Measurements from ENCODE around the gene BRPF1. TPM values are rescaled to one million over a fixed set of nuclear protein-coding genes. Genes with fewer than 3 reads are reported as not detected.

Gene BRPF1
- polyA plus RNA-seq, 1 of the 3 experiments (the other 2 are of a cell fraction) = 13.0 TPM

- H3F3A ChIP-seq (replicated peaks; ENCODE audit: insufficient read depth) = peaks cover 14% of the 10 kb centered on the region
- H3K9me2 ChIP-seq = no peaks in the 10 kb centered on the region
- 78% methylated on average over 10 of the region's 10 CpGs for WGBS (ENCODE audit: low lambda C conversion rate)
- H4K20me1 ChIP-seq (ENCODE audit: insufficient read depth) = peaks cover 22% of the 10 kb centered on the region
- DNase-seq = no peak
- H3K4me2 ChIP-seq = peak overlapping the region; percentile 79; the same call in 1 of the 2 replicates
- no peak overlapping the region for H3K4me3 ChIP-seq (ENCODE audit: low read depth in 2 of 2, low read length in 1 of 2)
- TF ChIP-seq RXRA (IDR thresholded peaks at IDR 0.05; ENCODE audit: borderline replicate concordance, low read depth) (no peak), MXI1 (IDR thresholded peaks at IDR 0.05; ENCODE audit: low read depth, low read length) (no peak), FOXJ3 (CRISPR knock-in tag; IDR thresholded peaks at IDR 0.05) (no peak), RFX5 (IDR thresholded peaks at IDR 0.05; ENCODE audit: low read length) (no peak), FOXM1 (IDR thresholded peaks at IDR 0.05; ENCODE audit: low read depth) (no peak), RCOR1 (IDR thresholded peaks at IDR 0.05; ENCODE audit: low read length) (no peak), CTCF (IDR thresholded peaks at IDR 0.05) (no peak), NRF1 (IDR thresholded peaks at IDR 0.05; ENCODE audit: low read depth, low read length) (no peak), NFIC (IDR thresholded peaks at IDR 0.05; ENCODE audit: borderline replicate concordance) (no peak), SMC3 (IDR thresholded peaks at IDR 0.05; ENCODE audit: low read depth, low read length) (no peak), IRF3 (IDR thresholded peaks at IDR 0.05; ENCODE audit: low read depth, low read length) (no peak), FOSL2 (IDR thresholded peaks at IDR 0.05; ENCODE audit: borderline replicate concordance, low read depth) (no peak), MEF2A (IDR thresholded peaks at IDR 0.05; ENCODE audit: borderline replicate concordance, low read depth) (no peak)
- TF ChIP-seq, protein P1, sequence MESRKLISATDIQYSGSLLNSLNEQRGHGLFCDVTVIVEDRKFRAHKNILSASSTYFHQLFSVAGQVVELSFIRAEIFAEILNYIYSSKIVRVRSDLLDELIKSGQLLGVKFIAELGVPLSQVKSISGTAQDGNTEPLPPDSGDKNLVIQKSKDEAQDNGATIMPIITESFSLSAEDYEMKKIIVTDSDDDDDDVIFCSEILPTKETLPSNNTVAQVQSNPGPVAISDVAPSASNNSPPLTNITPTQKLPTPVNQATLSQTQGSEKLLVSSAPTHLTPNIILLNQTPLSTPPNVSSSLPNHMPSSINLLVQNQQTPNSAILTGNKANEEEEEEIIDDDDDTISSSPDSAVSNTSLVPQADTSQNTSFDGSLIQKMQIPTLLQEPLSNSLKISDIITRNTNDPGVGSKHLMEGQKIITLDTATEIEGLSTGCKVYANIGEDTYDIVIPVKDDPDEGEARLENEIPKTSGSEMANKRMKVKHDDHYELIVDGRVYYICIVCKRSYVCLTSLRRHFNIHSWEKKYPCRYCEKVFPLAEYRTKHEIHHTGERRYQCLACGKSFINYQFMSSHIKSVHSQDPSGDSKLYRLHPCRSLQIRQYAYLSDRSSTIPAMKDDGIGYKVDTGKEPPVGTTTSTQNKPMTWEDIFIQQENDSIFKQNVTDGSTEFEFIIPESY (IDR thresholded peaks at IDR 0.05; ENCODE audit: borderline replicate concordance, low read depth) = no peak
- TF ChIP-seq, protein P2, sequence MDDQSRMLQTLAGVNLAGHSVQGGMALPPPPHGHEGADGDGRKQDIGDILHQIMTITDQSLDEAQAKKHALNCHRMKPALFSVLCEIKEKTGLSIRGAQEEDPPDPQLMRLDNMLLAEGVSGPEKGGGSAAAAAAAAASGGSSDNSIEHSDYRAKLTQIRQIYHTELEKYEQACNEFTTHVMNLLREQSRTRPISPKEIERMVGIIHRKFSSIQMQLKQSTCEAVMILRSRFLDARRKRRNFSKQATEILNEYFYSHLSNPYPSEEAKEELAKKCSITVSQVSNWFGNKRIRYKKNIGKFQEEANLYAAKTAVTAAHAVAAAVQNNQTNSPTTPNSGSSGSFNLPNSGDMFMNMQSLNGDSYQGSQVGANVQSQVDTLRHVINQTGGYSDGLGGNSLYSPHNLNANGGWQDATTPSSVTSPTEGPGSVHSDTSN (IDR thresholded peaks at IDR 0.05) = no peak
- ChIA-PET POLR2A (no interaction called here), CTCF (interaction anchor here (1.3 to 2.6 kb wide), 2 partner anchors 20 to 226 kb away, joined by 4 to 10 read pairs; no protein-coding TSS in a partner anchor)
- H3K36me3 ChIP-seq (replicated peaks in 1 of 2; ENCODE audit: control insufficient read depth in 1 of 2, insufficient read depth in 2 of 2, low read length in 1 of 2) = peaks cover 0 to 5% of the 10 kb centered on the region in 2 experiments
- no peaks in the 10 kb centered on the region for H3K27me3 ChIP-seq (ENCODE audit: insufficient read depth)
- no peak overlapping the region for H2AFZ ChIP-seq (ENCODE audit: low read depth)
- no peak overlapping the region for H3K27ac ChIP-seq (ENCODE audit: low read depth in 2 of 2, low read length in 1 of 2)
- H3K9me3 ChIP-seq = no peaks in the 10 kb centered on the region
- peaks cover 5 to 14% of the 10 kb centered on the region in 2 experiments; a peak in 1 of 4 replicates for H3K4me1 ChIP-seq (ENCODE audit: control insufficient read depth in 1 of 2, insufficient read depth in 2 of 2, low read depth in 1 of 2, low read length in 1 of 2)
- H3K79me2 ChIP-seq (ENCODE audit: insufficient read depth) = peaks cover 28% of the 10 kb centered on the region
- H3K9ac ChIP-seq = no peak overlapping the region
These were observed 2.1 kb upstream of the BRPF1 start for GRCh38 chr3:9729419-9729818.
